GM13976 (cell line): ENCODE measurements around the gene ELF2.

ENCODE experiments used
- DNase-seq: peaks from one replicate; pipeline ENCODE4 v3.0.0; 2012; ENCODE audit warnings: low spot score
- CTCF ChIP-seq: IDR thresholded peaks from 2 replicates; pipeline ENCODE4 v1.5.1; 2012; ENCODE audit warnings: borderline replicate concordance, mild to moderate bottlenecking; ENCODE audit not compliant: insufficient read depth; ENCODE audit errors: extremely low read depth, missing control alignments, control extremely low read depth
- in situ Hi-C: fragments of 300-500 bp; cut with MboI; formaldehyde crosslinking; loops from one replicate; pipeline ENCODE4 v1.12.0; 2022; ENCODE audit warnings: low sequenced_read_pairs, mixed read lengths, inconsistent platforms; ENCODE audit not compliant: unreplicated experiment

The ELF2 gene

GRCh38 chr4:139018971-139019758, 157.9 kb downstream of the ELF2 start:
- in situ Hi-C loops, result no loop called here
- no peak for TF ChIP-seq CTCF
- no peak for DNase-seq

DNA sequence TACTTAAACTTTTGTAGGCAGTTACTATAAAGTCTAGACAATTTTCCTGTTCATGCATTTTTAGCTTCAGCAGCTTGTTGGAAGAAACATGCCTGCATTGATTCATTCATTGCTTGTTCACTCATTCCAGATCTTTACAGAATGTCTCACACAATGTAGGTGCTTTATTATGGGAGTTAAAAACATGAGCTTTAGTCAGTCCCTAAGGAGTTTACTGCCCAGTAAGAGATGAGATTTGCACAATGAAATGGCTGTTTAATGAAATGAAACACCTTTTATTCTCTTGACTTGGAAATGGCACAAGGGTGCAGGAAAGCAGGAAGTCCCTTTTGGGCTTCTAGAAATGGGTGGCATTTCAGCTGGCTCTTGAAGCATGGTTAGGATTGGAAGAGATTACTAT, 158.5 kb downstream of the ELF2 start:
- in situ Hi-C loops, result no loop called here
- no peak for DNase-seq
- no peak for TF ChIP-seq CTCF

GRCh38 chr4:139017861-139018260, 159.2 kb downstream of the ELF2 start:
- TF ChIP-seq CTCF, result no peak

DNA sequence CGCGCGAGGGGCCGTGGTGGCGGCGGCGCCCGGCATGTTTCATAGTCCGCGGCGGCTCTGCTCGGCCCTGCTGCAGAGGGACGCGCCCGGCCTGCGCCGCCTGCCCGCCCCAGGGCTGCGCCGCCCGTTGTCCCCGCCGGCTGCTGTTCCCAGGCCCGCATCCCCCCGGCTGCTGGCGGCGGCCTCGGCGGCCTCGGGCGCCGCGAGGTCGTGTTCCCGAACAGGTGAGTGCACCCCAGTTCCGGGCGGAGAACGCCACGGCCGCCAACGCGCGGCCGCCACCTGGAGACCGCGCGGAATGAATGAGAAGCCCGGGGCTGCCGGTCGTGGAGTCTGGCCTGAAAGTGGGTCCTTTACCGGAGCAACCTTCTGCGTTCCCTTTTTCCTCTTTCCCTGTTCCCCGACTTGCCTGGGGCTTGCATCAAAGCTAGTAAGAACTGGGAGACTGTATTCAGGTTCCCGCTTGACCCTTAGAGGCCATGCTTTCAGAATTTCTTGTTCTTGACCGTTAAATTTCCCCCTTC, 161.0 kb downstream of the ELF2 start:
- in situ Hi-C loops, result no loop called here
- peak; percentile 64 for DNase-seq
- no peak for TF ChIP-seq CTCF

More at GRCh38 chr4:139017861-139018260, 159.2 kb downstream of the ELF2 start:
- no peak for DNase-seq
- in situ Hi-C loops, result no loop called here

DNA sequence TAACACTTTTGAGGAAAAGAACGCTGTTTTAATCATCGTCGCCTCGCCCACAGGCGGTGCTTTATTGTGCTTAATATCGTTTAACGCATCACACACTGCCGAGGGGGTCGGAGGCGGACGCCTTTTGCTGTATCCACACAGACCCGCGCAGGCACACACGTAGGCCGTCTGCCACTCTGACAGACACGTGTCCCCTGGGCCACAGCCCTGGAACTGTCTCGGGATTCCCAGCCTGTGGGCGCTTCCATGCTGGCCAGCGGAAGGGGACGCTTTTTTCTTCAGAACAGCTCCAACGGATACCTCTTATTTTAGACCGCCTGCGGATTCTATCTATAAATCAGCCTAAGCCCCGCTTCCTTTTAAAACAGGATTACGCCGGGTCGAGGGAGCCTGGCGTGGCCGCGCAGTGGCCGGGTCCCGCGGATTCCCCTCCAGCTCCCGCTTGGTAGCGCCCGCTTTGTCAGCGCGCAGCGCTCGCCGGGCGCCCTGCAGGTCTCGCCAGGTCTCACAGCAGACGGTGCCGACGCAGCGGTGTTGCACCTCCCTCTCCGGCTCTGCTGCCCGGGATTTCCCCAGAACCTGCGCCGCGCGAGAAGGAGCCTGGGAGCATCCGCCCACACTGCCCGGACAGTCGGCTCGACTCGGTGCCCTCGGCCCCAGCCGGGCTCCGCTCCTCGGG, 161.6 kb downstream of the ELF2 start, which contains the start of gene NOCT:
NOCT (plus strand) TSS at position 513 of the 679 bp plus-strand sequence. CDS start 201 bp downstream, outside the sequence.
- in situ Hi-C loops, result no loop called here
- peak; percentile 97 for DNase-seq

More for the DNA sequence above, 161.6 kb downstream of the ELF2 start, which contains the start of gene NOCT:
- TF ChIP-seq CTCF, result no peak
